Measurements from ENCODE around the gene TDO2.

TDO2 gene

DNA sequence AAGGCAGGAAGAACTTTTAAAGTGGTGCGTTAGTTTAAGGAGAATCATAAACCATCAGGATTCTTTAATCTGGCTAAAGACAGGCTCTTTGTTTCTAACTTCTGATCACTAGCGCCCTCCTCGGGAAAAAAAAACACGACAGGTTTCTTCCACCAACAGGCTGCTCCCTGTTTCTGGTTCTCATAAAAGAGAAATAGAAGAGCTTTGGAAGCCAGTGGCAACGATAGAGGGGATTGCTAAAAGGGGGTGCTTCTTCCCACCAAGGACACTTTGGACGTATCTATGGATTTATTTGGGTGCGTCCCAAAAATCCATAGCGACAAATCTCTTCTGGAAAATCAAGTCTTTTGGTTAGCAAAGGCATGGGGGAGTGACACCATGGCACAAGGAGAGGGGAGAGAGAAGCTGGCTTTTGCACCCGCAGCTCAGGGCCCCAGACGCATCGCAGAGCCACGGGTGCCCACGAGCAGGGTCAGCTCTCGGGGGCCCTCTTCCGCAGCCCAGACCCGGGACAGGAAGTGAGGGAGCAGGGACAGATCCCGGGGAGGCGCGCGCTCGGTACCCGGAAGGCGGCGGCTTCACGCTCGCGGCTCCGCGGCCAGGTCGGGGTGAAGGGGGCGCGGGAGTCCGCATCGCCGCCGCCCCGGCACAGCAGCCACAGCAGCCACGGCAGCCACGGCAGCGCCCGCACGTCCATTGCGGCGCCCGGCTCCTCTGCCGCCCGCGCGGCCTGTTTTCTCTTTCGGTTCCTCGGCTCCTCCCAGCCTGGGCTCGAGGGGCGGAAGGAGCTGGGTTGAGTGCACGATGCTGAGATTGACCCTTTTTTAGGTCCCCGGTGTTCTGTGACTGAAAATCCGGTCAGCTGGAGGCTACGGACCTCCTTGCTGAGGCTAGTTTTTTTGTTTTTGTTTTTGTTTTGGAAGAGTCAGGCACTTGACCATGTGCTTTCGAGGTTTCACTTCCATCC lies 49.9 kb downstream of the TDO2 start, which contains the start of gene CTSO:
Gene CTSO (minus strand): TSS at position 716 of the 967 bp plus-strand sequence. CDS start 19 bp downstream, at position 697.
- DNase-seq (ENCODE audit: low read depth, low spot score), result peak; percentile 90

DNA sequence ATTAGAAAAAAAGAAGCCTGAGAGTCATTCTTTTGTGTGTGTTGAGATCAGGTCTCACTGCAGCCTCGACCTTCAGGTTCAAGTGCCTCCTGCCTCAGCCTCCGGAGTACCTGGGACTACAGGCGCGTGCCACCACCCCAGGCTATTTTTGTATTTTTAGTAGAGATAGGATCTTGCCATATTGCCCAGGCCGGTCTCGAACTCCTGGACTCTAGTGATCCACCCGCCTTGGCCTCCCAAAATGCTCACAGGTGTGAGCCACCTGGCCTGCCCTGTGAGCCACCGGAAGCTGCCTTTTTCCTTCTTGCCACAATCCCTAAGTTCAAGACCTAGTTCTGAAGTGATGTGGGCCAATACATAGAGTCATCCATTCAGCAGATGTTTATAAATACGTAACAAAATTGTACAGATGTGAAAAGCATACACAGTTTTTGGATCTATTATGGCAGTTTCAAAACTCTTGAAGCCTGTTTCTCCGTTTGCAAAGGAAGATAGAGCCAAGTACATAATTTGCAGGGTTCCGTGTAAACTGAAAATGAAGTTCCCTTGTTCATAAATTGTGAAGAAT lies 50.7 kb downstream of the TDO2 start:
- no peak for DNase-seq (ENCODE audit: low read depth, low spot score)

DNA sequence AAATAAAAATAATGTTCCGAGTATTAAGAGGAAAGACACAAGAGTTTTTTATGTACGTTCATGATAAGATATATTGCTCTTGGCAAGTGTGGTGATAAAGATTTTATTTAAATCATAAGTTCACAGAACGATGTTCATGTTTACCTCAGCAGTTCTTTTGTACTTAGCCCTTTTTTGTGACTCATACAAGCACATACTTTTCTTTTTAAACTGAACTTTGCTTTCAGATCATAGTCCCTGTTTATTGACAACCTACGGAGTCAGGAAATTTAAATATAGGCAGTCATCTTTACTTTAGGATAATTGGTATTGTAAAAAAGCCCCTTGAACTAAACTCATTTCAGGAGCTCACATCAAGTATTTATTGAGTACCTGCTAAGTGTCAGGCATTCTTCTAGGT lies 51.4 kb downstream of the TDO2 start:
- no peak for DNase-seq (ENCODE audit: low read depth, low spot score)

DNA sequence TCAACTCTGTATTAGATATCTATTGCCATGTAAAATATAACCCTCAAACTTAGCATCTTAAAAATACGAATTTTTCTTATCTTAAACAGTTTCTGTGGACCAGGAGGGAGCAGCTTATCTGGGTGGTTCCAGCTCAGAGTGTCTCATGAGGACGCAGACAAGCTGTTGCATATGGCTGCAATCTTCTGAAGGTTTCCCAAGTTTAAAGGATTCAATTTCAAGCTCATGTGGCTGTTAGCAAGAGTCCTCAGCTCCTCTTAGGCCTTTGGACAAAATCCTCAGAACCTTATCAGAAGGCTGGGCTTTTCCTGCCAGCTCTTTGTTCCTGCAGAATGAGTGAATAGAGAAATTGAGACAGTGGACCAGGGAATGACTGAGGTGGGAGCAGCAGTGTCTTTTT lies 53.0 kb downstream of the TDO2 start:
- no peak for DNase-seq (ENCODE audit: low read depth, low spot score)

DNA sequence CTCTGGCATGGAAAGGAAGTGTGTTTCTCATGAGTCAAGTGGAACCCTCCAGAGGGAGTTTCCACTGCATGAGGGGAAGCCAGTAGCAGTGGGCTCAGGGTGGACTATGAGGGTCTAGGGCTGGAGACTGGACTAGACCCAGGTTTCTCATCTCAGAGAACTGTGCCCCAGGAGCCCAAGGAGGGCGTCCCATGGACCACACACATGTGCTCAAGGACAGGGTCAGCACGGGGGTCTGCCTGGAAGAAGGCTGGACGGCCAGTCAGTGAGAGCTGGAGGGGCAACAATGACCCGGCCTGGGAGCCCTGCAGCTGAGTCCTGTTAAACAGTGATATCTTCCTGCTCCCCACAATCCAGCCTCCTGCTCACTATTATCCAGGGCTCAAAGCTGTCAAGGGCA lies 55.9 kb downstream of the TDO2 start:
- DNase-seq (ENCODE audit: low read depth, low spot score), result no peak

DNA sequence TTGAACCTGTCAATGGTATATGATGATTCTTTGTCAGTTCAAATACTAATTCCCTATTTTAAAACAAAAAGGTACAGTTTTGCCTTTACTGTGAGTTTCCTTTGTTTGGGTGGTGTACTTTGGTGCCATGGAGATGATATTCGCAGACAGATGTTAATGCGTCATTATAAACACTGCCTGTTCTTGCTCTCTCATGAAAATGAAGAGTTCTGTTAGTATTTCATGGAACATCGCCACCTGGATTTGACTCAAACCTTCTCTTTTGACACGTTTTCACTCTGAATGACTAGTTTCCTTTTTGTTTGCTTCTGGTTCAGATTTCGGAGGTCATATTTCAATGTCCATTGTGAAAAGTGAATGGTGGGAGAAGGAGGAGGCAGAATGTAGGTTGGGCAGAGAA lies 57.0 kb downstream of the TDO2 start:
- DNase-seq (ENCODE audit: low read depth, low spot score), result peak; percentile 8

DNA sequence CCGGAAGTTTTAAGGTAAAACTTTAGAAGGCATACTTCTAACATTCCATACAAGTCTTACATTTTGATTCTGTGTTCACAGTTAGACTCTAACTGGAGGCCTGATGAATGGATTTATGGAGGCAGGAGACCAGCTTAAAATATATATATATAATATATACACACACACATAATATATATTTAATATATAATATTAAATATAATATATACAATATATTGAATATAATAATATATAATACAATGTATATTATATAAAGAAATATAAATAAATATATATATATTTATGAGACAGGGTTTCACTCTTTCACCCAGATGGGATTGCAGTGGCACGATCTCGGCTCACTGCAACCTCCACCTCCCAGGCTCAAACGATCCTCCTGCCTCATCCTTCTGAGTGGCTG lies 58.1 kb downstream of the TDO2 start:
- DNase-seq (ENCODE audit: low read depth, low spot score), result no peak

DNA sequence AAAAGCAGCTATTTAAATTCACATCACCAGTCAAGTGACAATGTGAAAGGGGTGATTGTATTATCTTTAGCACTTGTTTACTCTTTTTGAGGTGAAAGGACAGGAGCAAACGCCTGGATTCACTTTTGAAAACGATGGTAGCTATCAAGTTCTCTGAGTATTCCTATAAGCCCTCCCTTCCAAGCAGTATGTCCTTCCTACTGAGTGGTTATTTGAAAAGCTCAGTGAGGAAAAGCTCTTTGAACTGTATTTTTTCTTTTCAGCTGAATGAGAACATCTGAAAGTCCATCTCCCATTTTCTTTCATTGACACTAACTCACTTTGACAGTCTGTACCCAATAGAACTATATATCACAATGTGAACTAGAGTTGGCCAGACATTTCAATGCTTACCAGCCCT lies 59.3 kb downstream of the TDO2 start:
- DNase-seq (ENCODE audit: low read depth, low spot score), result no peak

DNA sequence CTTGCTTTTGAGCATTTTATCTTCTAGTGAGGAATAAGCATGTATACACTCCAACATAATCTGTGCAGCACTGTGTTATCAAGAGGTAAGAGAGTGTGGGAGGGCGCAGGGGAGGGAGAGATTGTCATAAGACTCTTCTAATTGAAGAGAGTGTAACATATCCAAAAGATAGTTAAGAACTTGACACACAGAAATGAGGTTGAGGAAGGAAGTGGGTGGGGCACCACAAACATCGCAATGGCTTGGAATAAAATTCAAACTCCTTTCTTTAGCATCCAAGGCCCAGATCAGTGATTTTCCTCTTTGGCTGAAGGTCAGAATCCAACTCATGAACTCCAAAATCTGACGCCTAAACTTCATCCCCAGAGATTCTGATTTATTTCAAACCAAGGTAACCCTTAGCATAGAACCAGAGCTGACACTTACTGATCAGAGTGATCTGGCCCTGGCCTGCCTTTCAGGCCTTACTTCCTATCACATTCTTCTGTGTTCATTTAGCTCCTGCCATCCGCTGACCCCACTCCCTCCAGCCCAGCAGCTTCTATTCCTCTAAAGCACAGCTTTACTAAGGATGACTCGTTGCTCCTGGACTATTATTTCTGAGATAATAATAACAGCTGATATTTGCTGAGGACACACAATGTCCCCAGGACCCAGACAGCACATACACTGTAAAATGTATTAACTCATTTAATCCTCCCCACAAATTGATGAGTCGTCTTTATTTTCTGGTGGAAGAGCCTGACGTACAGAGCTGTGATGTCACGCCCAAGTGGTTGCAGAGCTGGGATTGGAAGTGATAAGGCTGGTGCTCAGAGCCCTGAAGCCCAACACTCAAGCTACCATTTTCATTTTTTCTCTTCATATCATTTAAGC lies 60.8 kb downstream of the TDO2 start:
- peak; percentile 21 for DNase-seq (ENCODE audit: low read depth, low spot score)

DNA sequence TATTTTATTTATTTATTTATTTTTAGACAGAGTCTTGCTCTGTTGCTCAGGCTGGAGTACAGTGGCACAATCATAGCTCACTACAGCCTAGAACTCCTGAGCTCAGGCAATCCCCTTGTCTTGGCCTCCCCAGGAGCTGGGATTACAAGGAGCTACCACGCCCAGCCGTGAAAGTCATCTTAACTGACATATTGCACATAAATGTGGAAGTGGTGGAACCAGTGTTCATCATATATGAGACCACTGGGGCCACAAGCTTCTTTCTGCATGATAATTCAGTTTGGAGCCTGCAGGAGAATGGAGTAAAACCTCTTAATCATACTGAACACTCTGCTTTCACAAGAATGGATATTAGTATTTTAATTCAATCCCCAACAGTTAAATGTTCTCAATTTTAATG lies 62.7 kb downstream of the TDO2 start:
- no peak for DNase-seq (ENCODE audit: low read depth, low spot score)

DNA sequence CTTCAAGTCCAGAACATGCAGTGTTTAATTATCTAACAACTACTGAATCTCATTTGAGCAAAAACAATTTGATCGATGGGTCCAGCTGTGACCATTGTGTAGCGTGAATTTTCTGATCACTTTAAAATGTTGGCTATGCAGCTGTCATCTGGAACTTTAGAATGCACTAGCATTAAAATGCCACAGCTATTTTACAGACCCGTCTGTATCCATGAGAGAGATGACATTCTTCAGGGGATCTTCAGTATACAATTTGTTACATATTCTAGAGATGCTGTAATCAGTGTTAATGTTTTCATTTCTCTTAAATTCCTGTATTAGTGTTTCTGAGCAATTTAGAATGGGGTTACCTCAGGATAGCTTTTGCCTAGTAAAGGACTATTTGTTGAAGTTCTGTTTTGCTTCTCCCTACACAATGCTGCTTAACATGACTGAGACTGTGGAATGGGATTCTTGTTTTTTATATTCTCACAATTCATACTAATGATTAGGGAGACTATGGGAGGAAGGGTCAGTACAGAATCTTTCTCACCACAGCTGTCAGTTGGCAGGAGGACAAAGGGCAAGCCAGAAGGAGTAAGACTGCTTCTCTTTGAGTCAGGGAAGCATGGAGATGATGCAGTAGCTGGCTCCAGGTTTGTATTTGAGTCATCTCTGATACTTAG lies 63.4 kb downstream of the TDO2 start:
- DNase-seq (ENCODE audit: low read depth, low spot score), result peak; percentile 12

Measured in astrocyte of the hippocampus (primary cell).